Lung (tissue), 12 donors: ENCODE data around the gene DCDC2C. TPM values are rescaled to one million over a fixed set of nuclear protein-coding genes. Genes with fewer than 3 reads are reported as not detected.

Experiments
- ATAC-seq: fragments of 200-7000 bp; cut with Tn5 transposase; one replicate; pipeline ENCODE4 v1.9.1; 2020; ENCODE audit warnings: moderate number of reproducible peaks; ENCODE audit not compliant: insufficient read depth, low FRiP score
- DNase-seq, 3 donors: peaks; one replicate each; pipeline ENCODE4 v3.0.0-alpha.2; 2013 to 2017
- H3K27ac ChIP-seq, 2 donors: one replicate each; pipeline ENCODE4 v1.5.1; 2013; ENCODE audit warnings: mild to moderate bottlenecking in 2 of 2, moderate library complexity in 2 of 2, control low read depth in 1 of 2, inconsistent platforms in 1 of 2, low read depth in 1 of 2, low read length in 1 of 2
- H3K27me3 ChIP-seq, 3 donors: one replicate each; pipeline ENCODE4 v1.5.1; 2013; ENCODE audit warnings: low read length in 2 of 3; ENCODE audit not compliant: control insufficient read depth in 3 of 3, insufficient read depth in 3 of 3
- H3K36me3 ChIP-seq, 4 donors: one replicate each; pipeline ENCODE4 v1.5.1; 2013; ENCODE audit warnings: low read length in 4 of 4, mild to moderate bottlenecking in 1 of 4, moderate library complexity in 1 of 4; ENCODE audit not compliant: control insufficient read depth in 4 of 4, insufficient read depth in 4 of 4
- H3K4me1 ChIP-seq, 5 donors: one replicate each; pipeline ENCODE4 v1.5.1; 2013; ENCODE audit warnings: low read length in 5 of 5, mild to moderate bottlenecking in 2 of 5, moderate library complexity in 1 of 5; ENCODE audit not compliant: control insufficient read depth in 5 of 5, insufficient read depth in 5 of 5
- H3K4me3 ChIP-seq: one replicate; pipeline ENCODE4 v1.5.1; 2013; ENCODE audit warnings: mild to moderate bottlenecking, control low read depth, moderate library complexity
- H3K9ac ChIP-seq, 2 donors: one replicate each; pipeline ENCODE4 v1.5.1; 2013; ENCODE audit warnings: low read length in 2 of 2, control low read depth in 1 of 2; ENCODE audit not compliant: insufficient read depth in 1 of 2
- H3K9me3 ChIP-seq, 4 donors: one replicate each; pipeline ENCODE4 v1.5.1; 2013; ENCODE audit warnings: low read length in 3 of 4, mild to moderate bottlenecking in 1 of 4, moderate library complexity in 1 of 4; ENCODE audit not compliant: control insufficient read depth in 4 of 4, insufficient read depth in 3 of 4
- WGBS, 2 donors: extraction: QIAGEN DNeasy Blood & Tissue Kit; methylation state at CpG; one replicate each; pipeline ENCODE4 v1.1.7; 2013; 5-methylcytosine and 5-hydroxymethylcytosine counted together
- polyA plus RNA-seq, 2 donors: library from polyadenylated mRNA; stranded (reverse); fragments of 200-250 nt; gene quantifications; one replicate each; pipeline ENCODE4 v1.2.1, GENCODE V29; 2013
- total RNA-seq, 2 donors: library from RNA; depleted of rRNA in 1 of 2; stranded (reverse); fragments of >200 nt in 1 of 2; gene quantifications; one replicate each; pipeline ENCODE4 v1.2.1, GENCODE V29; 2014 to 2021
- TF ChIP-seq, protein P1 (sequence below): IDR thresholded peaks from 2 replicates; pipeline ENCODE4 v1.5.1; 2012; ENCODE audit warnings: mild to moderate bottlenecking; ENCODE audit errors: control extremely low read depth, extremely low read depth
- donor health status: control.
- donor health status: control.
- donor health status: Bipolar disorder and iron deficiency.
- donor health status: healthy.
- donor health status: DM: yes; HTN: yes; CAD: no.

DCDC2C gene
- total and polyA plus RNA-seq, 4 donors: 0.37 TPM; not detected in 3

DNA sequence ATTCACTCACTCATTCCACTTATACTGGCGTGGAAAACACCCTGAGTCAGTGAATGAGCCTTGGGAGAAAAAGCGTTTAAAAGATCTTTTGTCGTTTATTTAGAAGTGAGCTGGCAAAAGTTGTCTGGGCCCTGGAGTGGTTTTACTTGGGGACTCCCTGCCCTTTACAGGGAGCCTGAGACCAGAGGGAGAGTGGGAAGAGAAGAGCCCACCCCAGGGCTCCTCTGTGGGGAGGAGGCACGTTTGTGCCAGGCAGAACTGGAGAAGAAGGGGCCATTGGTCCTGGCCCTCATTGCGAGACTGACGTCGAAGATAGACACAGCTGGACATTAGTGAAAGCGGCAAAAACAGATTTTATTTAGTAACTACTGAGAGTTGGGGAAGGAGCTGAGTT lies 25.7 kb downstream of the DCDC2C start:
- WGBS, 2 donors: 90 to 93% methylated on average over 8 of the region's 8 CpGs
- no peaks in the 10 kb centered on the region for H3K9me3 ChIP-seq
- H3K9ac ChIP-seq: no peak overlapping the region
- DNase-seq (no peak), ATAC-seq (no peak)
- peaks cover 0 to 13% (median 0%) of the 10 kb centered on the region in 5 donors for H3K4me1 ChIP-seq
- peaks cover 0 to 6% (median 0%) of the 10 kb centered on the region in 3 donors for H3K27me3 ChIP-seq
- no peak overlapping the region for H3K27ac ChIP-seq
- H3K36me3 ChIP-seq: no peaks in the 10 kb centered on the region
- no peak overlapping the region for H3K4me3 ChIP-seq
- TF ChIP-seq, protein P1, sequence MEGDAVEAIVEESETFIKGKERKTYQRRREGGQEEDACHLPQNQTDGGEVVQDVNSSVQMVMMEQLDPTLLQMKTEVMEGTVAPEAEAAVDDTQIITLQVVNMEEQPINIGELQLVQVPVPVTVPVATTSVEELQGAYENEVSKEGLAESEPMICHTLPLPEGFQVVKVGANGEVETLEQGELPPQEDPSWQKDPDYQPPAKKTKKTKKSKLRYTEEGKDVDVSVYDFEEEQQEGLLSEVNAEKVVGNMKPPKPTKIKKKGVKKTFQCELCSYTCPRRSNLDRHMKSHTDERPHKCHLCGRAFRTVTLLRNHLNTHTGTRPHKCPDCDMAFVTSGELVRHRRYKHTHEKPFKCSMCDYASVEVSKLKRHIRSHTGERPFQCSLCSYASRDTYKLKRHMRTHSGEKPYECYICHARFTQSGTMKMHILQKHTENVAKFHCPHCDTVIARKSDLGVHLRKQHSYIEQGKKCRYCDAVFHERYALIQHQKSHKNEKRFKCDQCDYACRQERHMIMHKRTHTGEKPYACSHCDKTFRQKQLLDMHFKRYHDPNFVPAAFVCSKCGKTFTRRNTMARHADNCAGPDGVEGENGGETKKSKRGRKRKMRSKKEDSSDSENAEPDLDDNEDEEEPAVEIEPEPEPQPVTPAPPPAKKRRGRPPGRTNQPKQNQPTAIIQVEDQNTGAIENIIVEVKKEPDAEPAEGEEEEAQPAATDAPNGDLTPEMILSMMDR: no peak

DNA sequence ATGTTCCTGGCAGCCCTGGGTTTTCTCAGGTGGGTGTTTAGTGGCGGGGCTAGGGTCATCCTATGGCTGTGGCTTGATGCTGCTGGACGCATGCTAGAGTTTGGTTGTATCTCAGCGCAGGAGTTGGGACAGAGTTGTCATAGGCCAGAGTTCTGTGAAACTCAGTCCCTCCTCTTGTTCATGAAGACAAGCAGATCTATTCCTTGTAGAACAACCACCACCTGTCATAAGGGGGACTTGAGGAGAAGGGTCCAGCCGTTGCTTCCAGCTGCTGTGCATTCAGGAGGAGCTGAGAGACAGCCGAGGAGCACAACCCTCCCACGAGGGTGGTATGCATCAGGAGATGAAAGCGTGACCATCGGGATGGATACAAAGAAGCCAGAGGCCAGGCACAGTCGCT lies 26.4 kb downstream of the DCDC2C start:
- TF ChIP-seq, protein P1: no peak
- Histone ChIP-seq H3K4me3 (no peak overlapping the region), H3K4me1 (peaks cover 0 to 13% (median 0%) of the 10 kb centered on the region in 5 donors), H3K9me3 (no peaks in the 10 kb centered on the region), H3K27ac (no peak overlapping the region), H3K9ac (no peak overlapping the region), H3K27me3 (peaks cover 0 to 6% (median 0%) of the 10 kb centered on the region in 3 donors), H3K36me3 (no peaks in the 10 kb centered on the region)
- no peak for DNase-seq
- no peak for ATAC-seq
- 84 to 89% methylated on average over 9 of the region's 9 CpGs for WGBS, 2 donors

DNA sequence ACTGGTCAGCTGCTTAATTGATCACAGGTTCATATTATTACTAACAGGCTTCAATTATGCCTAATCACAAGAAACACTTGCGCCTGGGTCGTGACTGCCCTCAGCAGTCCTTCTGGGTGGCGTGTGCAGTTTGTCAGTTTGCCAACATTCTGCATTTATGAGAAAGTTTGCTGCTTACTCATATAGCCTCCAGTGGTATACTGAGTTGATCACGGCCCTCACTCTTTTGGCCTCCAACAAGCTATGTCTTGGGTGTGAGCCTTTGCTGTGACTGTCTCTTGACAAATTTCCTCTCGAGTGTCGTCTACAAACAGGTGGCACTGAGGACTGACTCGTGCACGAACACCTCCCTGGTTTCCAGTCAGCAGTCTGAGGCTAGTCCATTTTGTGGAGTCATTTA lies 27.3 kb downstream of the DCDC2C start:
- TF ChIP-seq, protein P1: no peak
- H3K27me3 ChIP-seq: peaks cover 0 to 6% (median 4%) of the 10 kb centered on the region in 3 donors
- 88 to 93% methylated on average over 8 of the region's 8 CpGs for WGBS, 2 donors
- H3K27ac ChIP-seq: no peak overlapping the region
- H3K36me3 ChIP-seq: no peaks in the 10 kb centered on the region
- H3K9ac ChIP-seq: no peak overlapping the region
- ATAC-seq (no peak), DNase-seq (no peak)
- H3K4me1 ChIP-seq: peaks cover 0 to 13% (median 0%) of the 10 kb centered on the region in 5 donors
- H3K4me3 ChIP-seq: no peak overlapping the region
- no peaks in the 10 kb centered on the region for H3K9me3 ChIP-seq

DNA sequence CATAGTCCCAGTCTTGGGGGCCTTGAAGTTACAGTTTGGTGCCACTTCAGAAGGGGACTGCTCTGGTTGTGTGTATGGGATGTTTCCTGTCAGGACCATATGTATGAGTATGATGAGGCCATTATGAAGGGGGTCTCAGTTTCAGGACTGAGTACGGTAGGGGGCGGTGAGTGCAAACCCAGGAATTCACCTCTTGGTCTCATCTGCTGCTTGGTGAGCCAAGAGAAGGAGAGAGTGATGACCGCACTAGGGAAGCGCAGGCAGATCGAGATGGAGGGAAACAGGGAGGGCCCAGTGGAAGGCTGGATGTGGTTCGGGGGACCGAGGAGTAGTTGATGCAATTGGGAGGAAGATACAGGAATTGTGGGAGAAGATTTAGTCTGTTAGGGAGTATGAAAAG lies 28.5 kb downstream of the DCDC2C start:
- H3K27me3 ChIP-seq: peaks cover 0 to 7% (median 6%) of the 10 kb centered on the region in 3 donors
- no peak overlapping the region for H3K4me3 ChIP-seq
- H3K27ac ChIP-seq: no peak overlapping the region
- no peak for ATAC-seq
- DNase-seq: no peak
- no peaks in the 10 kb centered on the region for H3K36me3 ChIP-seq
- no peak overlapping the region for H3K9ac ChIP-seq
- 95 to 97% methylated on average over 7 of the region's 7 CpGs for WGBS, 2 donors
- peaks cover 0 to 13% (median 0%) of the 10 kb centered on the region in 5 donors for H3K4me1 ChIP-seq
- H3K9me3 ChIP-seq: no peaks in the 10 kb centered on the region
- TF ChIP-seq, protein P1: no peak
